ENCODE results near the gene PRPF31. TPM values are rescaled to one million over a fixed set of nuclear protein-coding genes. Genes with fewer than 3 reads are reported as not detected.

Gene PRPF31
- total RNA-seq, 1 donor from 2014 or later, result 89.8 TPM

- Mint-ChIP-seq H3K36me3 (peaks cover 20% of the 10 kb centered on the region), H3K9me3 (no peaks in the 10 kb centered on the region), H3K4me1 (ENCODE audit: unreplicated experiment) (no peaks in the 10 kb centered on the region), H3K4me3 (no peak overlapping the region), H3K27ac (no peak overlapping the region), H3K27me3 (no peaks in the 10 kb centered on the region)
- TF ChIP-seq CTCF (conservative IDR thresholded peaks at IDR 0.05), result no peak
- no peak for DNase-seq (ENCODE audit: extremely low spot score, unreplicated experiment)
Measured at GRCh38 chr19:54147676-54148075, 32.1 kb downstream of the PRPF31 start.

- H3K36me3 Mint-ChIP-seq, result peaks cover 20% of the 10 kb centered on the region
- H3K4me3 Mint-ChIP-seq, result no peak overlapping the region
- no peaks in the 10 kb centered on the region for H3K9me3 Mint-ChIP-seq
- no peak for DNase-seq (ENCODE audit: extremely low spot score, unreplicated experiment)
- H3K27ac Mint-ChIP-seq, result no peak overlapping the region
- no peaks in the 10 kb centered on the region for H3K27me3 Mint-ChIP-seq
- no peaks in the 10 kb centered on the region for H3K4me1 Mint-ChIP-seq (ENCODE audit: unreplicated experiment)
- TF ChIP-seq CTCF (conservative IDR thresholded peaks at IDR 0.05), result no peak
Measured at GRCh38 chr19:54148158-54148557, 32.6 kb downstream of the PRPF31 start.

- TF ChIP-seq CTCF (conservative IDR thresholded peaks at IDR 0.05), result no peak
- peaks cover 20% of the 10 kb centered on the region for H3K36me3 Mint-ChIP-seq
- no peaks in the 10 kb centered on the region for H3K4me1 Mint-ChIP-seq (ENCODE audit: unreplicated experiment)
- DNase-seq (ENCODE audit: extremely low spot score, unreplicated experiment), result no peak
- no peak overlapping the region for H3K27ac Mint-ChIP-seq
- H3K4me3 Mint-ChIP-seq, result no peak overlapping the region
- H3K9me3 Mint-ChIP-seq, result no peaks in the 10 kb centered on the region
- H3K27me3 Mint-ChIP-seq, result no peaks in the 10 kb centered on the region
Measured at GRCh38 chr19:54149021-54149812, 33.7 kb downstream of the PRPF31 start.

GRCh38 chr19:54151362-54152035 lies 35.9 kb downstream of the PRPF31 start:
- Mint-ChIP-seq H3K27me3 (no peaks in the 10 kb centered on the region), H3K9me3 (no peaks in the 10 kb centered on the region), H3K4me1 (ENCODE audit: unreplicated experiment) (no peaks in the 10 kb centered on the region), H3K27ac (no peak overlapping the region), H3K36me3 (peaks cover 24% of the 10 kb centered on the region), H3K4me3 (no peak overlapping the region)
- no peak for DNase-seq (ENCODE audit: extremely low spot score, unreplicated experiment)
- no peak for TF ChIP-seq CTCF (conservative IDR thresholded peaks at IDR 0.05)

GRCh38 chr19:54152267-54152666 lies 36.7 kb downstream of the PRPF31 start:
- TF ChIP-seq CTCF (conservative IDR thresholded peaks at IDR 0.05), result no peak
- Mint-ChIP-seq H3K9me3 (no peaks in the 10 kb centered on the region), H3K4me1 (ENCODE audit: unreplicated experiment) (no peaks in the 10 kb centered on the region), H3K27ac (no peak overlapping the region), H3K27me3 (no peaks in the 10 kb centered on the region), H3K36me3 (peaks cover 25% of the 10 kb centered on the region), H3K4me3 (no peak overlapping the region)
- DNase-seq (ENCODE audit: extremely low spot score, unreplicated experiment), result no peak

Measured in type B pancreatic cell (in vitro differentiated cells).